Right cardiac atrium (tissue), 5 donors: ENCODE results near the gene RIC1. TPM values are rescaled to one million over a fixed set of nuclear protein-coding genes. Genes with fewer than 3 reads are reported as not detected.
"Not testable (repeated sequence)": the region's sequence is repeated elsewhere in the genome, so short reads cannot be mapped to it uniquely, and the experiment has no call there.

Experiments
- ATAC-seq, 2 donors: fragments of 200-7000 bp; cut with Tn5 transposase; one replicate each; pipeline versions ENCODE4 v1.8.0 to v1.9.1; 2020; ENCODE audit warnings: moderate library complexity in 2 of 2, mild to moderate bottlenecking in 1 of 2
- DNase-seq, 3 donors: peaks; one replicate each; pipeline ENCODE4 v3.0.0-alpha.2; 2020
- H3K27ac ChIP-seq: one replicate; pipeline ENCODE4 v1.5.1; 2013; ENCODE audit warnings: mild to moderate bottlenecking, low read length, control low read depth, moderate library complexity
- H3K27me3 ChIP-seq: one replicate; pipeline ENCODE4 v1.6.1; 2013; ENCODE audit not compliant: control insufficient read depth, insufficient read depth
- H3K4me1 ChIP-seq: one replicate; pipeline ENCODE4 v1.6.1; 2013; ENCODE audit warnings: low read length; ENCODE audit not compliant: control insufficient read depth, insufficient read depth
- H3K4me3 ChIP-seq: one replicate; pipeline ENCODE4 v1.5.1; 2013; ENCODE audit warnings: low read length, control low read depth
- H3K9me3 ChIP-seq: one replicate; pipeline ENCODE4 v1.6.1; 2013; ENCODE audit warnings: low read length; ENCODE audit not compliant: control insufficient read depth
- WGBS: extraction: QIAGEN DNeasy Blood & Tissue Kit; methylation state at CpG from one replicate; pipeline ENCODE4 v1.1.7; 2013; 5-methylcytosine and 5-hydroxymethylcytosine counted together
- intact Hi-C, 4 donors: fragments of 100-400 bp; cut with DNase I; formaldehyde crosslinking; loops; one replicate each; pipeline versions ENCODE4 v1.11.0 to v1.14.0; 2022 to 2023
- polyA plus RNA-seq: library from polyadenylated mRNA; stranded (reverse); fragments of 200-250 nt; gene quantifications from one replicate; pipeline ENCODE4 v1.2.3, GENCODE V29; 2013
- total RNA-seq, 4 donors: library from RNA; stranded (reverse); fragmentation: NEBNext Ultra II Directional; extraction: Animal tissue kit (Norgen Biotek cat#: 25700); gene quantifications; one replicate each; pipeline ENCODE4 v1.2.1, GENCODE V29; 2021
- donor health status: healthy with polysubstance abuse.
- donor health status: DM: no; HTN: yes; CAD: no.
- donor health status: DM: no; HTN: no; CAD: no.
- donor health status: DM: no; HTN: yes; CAD: no; lungs with severe emphysema.
- donor health status: DM: yes; HTN: yes; CAD: no.

Gene RIC1
- total and polyA plus RNA-seq, 5 donors: 3.2 to 11.7 (median 11.1) TPM

DNA sequence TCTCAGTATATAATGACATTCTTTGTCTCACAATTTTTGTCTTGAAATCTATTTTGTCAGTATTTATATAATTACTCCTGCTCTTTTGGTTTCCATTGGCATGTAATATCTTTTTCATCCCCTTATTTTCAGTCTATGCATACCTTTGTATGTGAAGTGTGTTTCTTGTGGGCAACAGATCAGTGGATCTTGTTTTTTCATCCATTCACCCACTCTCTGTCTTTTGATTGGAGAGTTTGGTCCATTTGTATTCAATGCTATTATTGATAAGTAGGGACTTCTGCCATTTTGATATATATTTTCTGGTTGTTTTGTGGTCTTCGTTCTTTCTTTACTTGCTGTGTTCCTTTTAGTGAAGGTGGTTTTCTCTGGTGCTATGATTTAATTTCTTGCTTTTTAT is 10.9 kb downstream of the RIC1 start:
- Histone ChIP-seq H3K27ac (no peak overlapping the region), H3K27me3 (no peaks in the 10 kb centered on the region), H3K4me1 (peaks cover 1% of the 10 kb centered on the region), H3K4me3 (no peak overlapping the region), H3K9me3 (no peaks in the 10 kb centered on the region)
- intact Hi-C loops: no loop called here
- 97% methylated on average over 1 of the region's 1 CpG for WGBS
- no peak for DNase-seq
- no peak for ATAC-seq

- Histone ChIP-seq H3K4me3 (no peak overlapping the region), H3K4me1 (peaks cover 1% of the 10 kb centered on the region), H3K9me3 (no peaks in the 10 kb centered on the region), H3K27me3 (no peaks in the 10 kb centered on the region), H3K27ac (no peak overlapping the region)
- WGBS: 91% methylated on average over 2 of the region's 2 CpGs
- no peak for ATAC-seq
- intact Hi-C loops: no loop called here
- DNase-seq: no peak
These were observed 13.3 kb downstream of the RIC1 start for GRCh38 chr9:5642170-5642569.

DNA sequence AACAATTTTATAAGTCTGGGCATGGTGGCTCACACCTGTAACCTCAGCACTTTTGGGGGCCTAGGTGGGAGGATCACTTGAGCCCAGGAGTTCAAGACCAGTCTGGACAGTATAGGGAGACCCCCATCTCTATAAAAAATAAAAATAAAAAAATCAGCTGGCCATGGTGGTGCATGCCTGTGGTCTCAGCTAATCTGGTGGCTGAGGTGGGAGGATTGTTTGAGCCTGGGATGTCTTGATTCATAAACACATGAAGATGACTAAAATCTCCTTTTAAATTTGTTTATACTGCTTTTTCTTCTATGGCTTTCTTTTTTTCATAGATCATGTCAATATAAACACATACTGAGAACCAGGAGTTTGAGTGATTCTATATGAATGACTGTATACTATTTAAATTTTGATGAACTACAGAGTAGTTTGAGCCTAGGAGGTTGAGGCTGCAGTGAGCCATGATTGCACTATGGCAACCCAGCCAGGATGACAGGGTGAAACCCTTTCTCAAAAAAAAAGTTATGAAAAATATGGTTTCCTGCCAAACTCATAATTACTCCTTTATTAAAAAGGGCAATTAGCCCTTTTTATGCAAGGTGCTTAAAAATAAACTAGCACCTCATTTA is 14.2 kb downstream of the RIC1 start:
- Histone ChIP-seq H3K27me3 (no peaks in the 10 kb centered on the region), H3K4me3 (no peak overlapping the region), H3K9me3 (no peaks in the 10 kb centered on the region), H3K27ac (no peak overlapping the region), H3K4me1 (peaks cover 1% of the 10 kb centered on the region)
- no peak for ATAC-seq
- intact Hi-C loops: no loop called here
- no peak for DNase-seq

- intact Hi-C loops: no loop called here
- DNase-seq (no peak), ATAC-seq (no peak)
- H3K27me3 ChIP-seq: no peaks in the 10 kb centered on the region
- no peak overlapping the region for H3K4me3 ChIP-seq
- H3K27ac ChIP-seq: no peak overlapping the region
- H3K4me1 ChIP-seq: peaks cover 1% of the 10 kb centered on the region
- WGBS: 96% methylated on average over 1 of the region's 1 CpG
- no peaks in the 10 kb centered on the region for H3K9me3 ChIP-seq
These were observed 15.6 kb downstream of the RIC1 start for GRCh38 chr9:5644501-5644900.

DNA sequence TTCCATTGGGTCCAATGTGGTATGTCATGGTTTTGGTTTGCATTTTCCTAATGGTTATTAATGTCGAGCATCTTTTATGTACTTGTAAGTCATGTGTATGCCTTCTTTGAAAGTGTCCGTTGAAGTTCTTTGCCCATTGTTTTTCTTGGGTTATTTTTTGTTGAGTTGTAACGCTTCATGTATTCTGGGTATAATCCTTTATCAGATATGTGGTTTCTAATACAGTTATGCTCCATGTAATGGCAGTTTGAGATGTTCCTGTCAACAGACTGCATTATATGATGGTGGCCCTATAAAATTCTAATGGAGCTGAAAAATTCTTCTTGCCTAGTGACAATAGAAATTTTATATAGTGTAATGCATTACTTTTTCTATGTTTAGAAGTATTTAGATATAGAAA is 17.2 kb downstream of the RIC1 start:
- Histone ChIP-seq H3K9me3 (no peaks in the 10 kb centered on the region), H3K4me1 (peaks cover 1% of the 10 kb centered on the region), H3K27me3 (no peaks in the 10 kb centered on the region), H3K4me3 (no peak overlapping the region), H3K27ac (no peak overlapping the region)
- DNase-seq: no peak
- intact Hi-C loops: no loop called here
- 88% methylated on average over 3 of the region's 3 CpGs for WGBS
- no peak for ATAC-seq

- Histone ChIP-seq H3K4me3 (no peak overlapping the region), H3K27ac (no peak overlapping the region), H3K27me3 (no peaks in the 10 kb centered on the region), H3K4me1 (no peaks in the 10 kb centered on the region), H3K9me3 (no peaks in the 10 kb centered on the region)
- 98% methylated on average over 2 of the region's 2 CpGs for WGBS
- no peak for DNase-seq
- intact Hi-C loops: no loop called here
- ATAC-seq: peak in 1 of 2 donors; percentile 34
These were observed 21.6 kb downstream of the RIC1 start for GRCh38 chr9:5650356-5651105.

GRCh38 chr9:5651246-5651645 is 22.3 kb downstream of the RIC1 start:
- intact Hi-C loops: no loop called here
- ATAC-seq: no peak

GRCh38 chr9:5652821-5653220 is 23.9 kb downstream of the RIC1 start:
- no peak for ATAC-seq
- WGBS: 92% methylated on average over 1 of the region's 1 CpG

More at GRCh38 chr9:5651246-5651645, 22.3 kb downstream of the RIC1 start:
- no peak overlapping the region for H3K4me3 ChIP-seq
- no peak for DNase-seq
- H3K27me3 ChIP-seq: no peaks in the 10 kb centered on the region
- no peaks in the 10 kb centered on the region for H3K4me1 ChIP-seq
- H3K9me3 ChIP-seq: no peaks in the 10 kb centered on the region
- H3K27ac ChIP-seq: no peak overlapping the region

DNA sequence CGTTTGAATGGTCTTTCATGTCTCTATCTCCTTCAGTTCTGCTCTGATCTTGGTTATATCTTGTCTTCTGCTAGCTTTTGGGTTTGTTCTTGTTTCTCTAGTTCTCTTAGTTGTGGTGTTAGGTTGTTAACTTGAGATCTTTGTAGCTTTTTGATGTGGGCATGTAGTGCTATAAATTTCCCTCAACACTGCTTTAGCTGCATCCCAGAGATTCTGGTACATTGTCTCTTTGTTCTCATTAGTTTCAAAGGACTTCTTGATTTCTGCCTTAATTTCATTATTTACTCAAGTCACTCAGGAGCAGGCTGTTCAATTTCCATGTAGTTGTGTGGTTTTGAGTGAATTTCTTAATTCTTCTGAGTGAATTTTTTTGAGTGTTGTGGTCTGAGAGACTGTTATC is 33.9 kb downstream of the RIC1 start:
- DNase-seq, H3K27ac ChIP-seq, H3K4me1 ChIP-seq, H3K4me3 ChIP-seq, ATAC-seq, H3K9me3 ChIP-seq, intact Hi-C loops, H3K27me3 ChIP-seq: not testable (repeated sequence)
- 96% methylated on average over 1 of the region's 1 CpG for WGBS

More at GRCh38 chr9:5652821-5653220, 23.9 kb downstream of the RIC1 start:
- intact Hi-C loops: no loop called here
- Histone ChIP-seq H3K27me3 (no peaks in the 10 kb centered on the region), H3K4me3 (no peak overlapping the region), H3K27ac (no peak overlapping the region), H3K4me1 (no peaks in the 10 kb centered on the region), H3K9me3 (no peaks in the 10 kb centered on the region)
- no peak for DNase-seq

- 60% methylated on average over 3 of the region's 3 CpGs for WGBS
- H3K9me3 ChIP-seq: no peaks in the 10 kb centered on the region
- intact Hi-C loops: no loop called here
- H3K4me3 ChIP-seq: no peak overlapping the region
- no peak for DNase-seq
- no peaks in the 10 kb centered on the region for H3K27me3 ChIP-seq
- H3K27ac ChIP-seq: no peak overlapping the region
- peaks cover 2% of the 10 kb centered on the region for H3K4me1 ChIP-seq
- no peak for ATAC-seq
These were observed 36.2 kb downstream of the RIC1 start for GRCh38 chr9:5665059-5665458.

DNA sequence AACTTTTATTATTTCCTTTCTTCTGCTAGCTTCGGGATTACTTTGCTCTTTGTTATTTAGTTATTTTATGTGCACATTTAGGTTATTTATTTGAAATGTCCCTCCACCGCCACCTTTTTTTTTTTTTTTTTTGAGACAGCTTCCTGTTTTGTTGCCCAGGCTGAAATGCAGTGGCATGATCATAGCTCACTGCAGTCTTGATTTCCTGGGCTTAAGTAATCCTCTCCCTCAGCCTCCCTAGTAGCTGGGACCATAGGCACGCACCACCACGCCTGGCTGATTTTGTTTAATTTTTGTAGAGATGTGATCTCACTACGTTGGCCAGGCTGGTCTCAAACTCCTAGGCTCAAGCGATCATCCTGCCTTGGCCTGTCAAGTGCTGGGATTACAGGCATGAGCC is 38.5 kb downstream of the RIC1 start:
- 95% methylated on average over 6 of the region's 6 CpGs for WGBS
- peaks cover 2% of the 10 kb centered on the region for H3K4me1 ChIP-seq
- no peak for DNase-seq
- no peak for ATAC-seq
- intact Hi-C loops: no loop called here
- H3K27me3 ChIP-seq: no peaks in the 10 kb centered on the region
- H3K4me3 ChIP-seq: no peak overlapping the region
- H3K27ac ChIP-seq: no peak overlapping the region
- no peaks in the 10 kb centered on the region for H3K9me3 ChIP-seq
